IMR-90 (cell line): ENCODE results near the gene RAP1GAP2.

ENCODE experiments used
- BHLHE40 ChIP-seq: fragments of 150-350 bp; IDR thresholded peaks from 2 replicates; pipeline ENCODE4 v1.6.1; 2016; ENCODE audit warnings: mild to moderate bottlenecking, low read depth, low read length
- FOS ChIP-seq: fragments of 150-350 bp; IDR thresholded peaks from 2 replicates; pipeline ENCODE4 v1.6.1; 2016; ENCODE audit warnings: low read depth, low read length
- MAZ ChIP-seq: IDR thresholded peaks from 2 replicates; pipeline ENCODE4 v1.6.1; 2012; ENCODE audit warnings: low read depth, mild to moderate bottlenecking, low read length, improper control_type of control experiment, moderate library complexity, borderline replicate concordance
- MXI1 ChIP-seq: IDR thresholded peaks from 2 replicates; pipeline ENCODE4 v1.6.1; 2012; ENCODE audit warnings: low read depth, mild to moderate bottlenecking, low read length, moderate library complexity, borderline replicate concordance
- POLR2A ChIP-seq: IDR thresholded peaks from 2 replicates; pipeline ENCODE4 v1.6.1; 2012; ENCODE audit warnings: mild to moderate bottlenecking, low read depth, low read length
- RAD21 ChIP-seq: IDR thresholded peaks from 2 replicates; pipeline ENCODE4 v1.6.1; 2012; ENCODE audit warnings: low read length, improper control_type of control experiment
- RCOR1 ChIP-seq: IDR thresholded peaks from 2 replicates; pipeline ENCODE4 v1.6.1; 2012; ENCODE audit warnings: mild to moderate bottlenecking, low read length, improper control_type of control experiment; ENCODE audit not compliant: insufficient replicate concordance
- SMC3 ChIP-seq: fragments of 150-350 bp; IDR thresholded peaks from 2 replicates; pipeline ENCODE4 v1.6.1; 2016; ENCODE audit warnings: low read depth, mild to moderate bottlenecking, antibody characterized with exemption, low read length, moderate library complexity
- TF ChIP-seq, protein P1 (sequence below): conservative IDR thresholded peaks from 2 replicates; pipeline ENCODE4 v1.5.1; 2012; ENCODE audit warnings: mild to moderate bottlenecking, low read depth, low read length, improper control_type of control experiment
- TF ChIP-seq, protein P2 (sequence below): fragments of 150-350 bp; IDR thresholded peaks from 2 replicates; pipeline ENCODE4 v1.6.1; 2016; ENCODE audit warnings: low read depth, mild to moderate bottlenecking, low read length, moderate library complexity, borderline replicate concordance

DNA sequence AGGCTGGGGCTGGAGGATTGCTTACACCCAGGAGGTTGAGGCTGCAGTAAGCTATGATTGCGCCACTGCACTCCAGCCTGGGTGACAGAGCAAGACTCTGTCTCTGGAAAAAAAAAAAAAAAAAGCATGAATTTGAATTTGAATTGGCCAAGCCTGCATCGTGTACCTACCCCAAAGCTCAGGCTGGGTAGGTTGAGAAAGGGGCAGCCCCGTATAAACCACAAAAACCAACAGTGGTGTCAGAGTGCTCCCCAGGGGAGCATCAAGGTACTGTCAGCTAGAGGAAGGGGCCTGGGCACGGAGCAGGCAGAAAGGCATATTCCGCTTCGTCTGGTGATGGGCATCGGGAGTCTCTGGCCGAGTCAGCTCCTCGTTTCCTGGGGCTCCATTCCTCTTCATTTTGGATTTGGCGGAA, 40.9 kb downstream of the RAP1GAP2 start:
- TF ChIP-seq SMC3 (no peak), RCOR1 (no peak), POLR2A (no peak), BHLHE40 (no peak), MXI1 (no peak), RAD21 (no peak), FOS (no peak), MAZ (no peak)
- TF ChIP-seq, protein P1, sequence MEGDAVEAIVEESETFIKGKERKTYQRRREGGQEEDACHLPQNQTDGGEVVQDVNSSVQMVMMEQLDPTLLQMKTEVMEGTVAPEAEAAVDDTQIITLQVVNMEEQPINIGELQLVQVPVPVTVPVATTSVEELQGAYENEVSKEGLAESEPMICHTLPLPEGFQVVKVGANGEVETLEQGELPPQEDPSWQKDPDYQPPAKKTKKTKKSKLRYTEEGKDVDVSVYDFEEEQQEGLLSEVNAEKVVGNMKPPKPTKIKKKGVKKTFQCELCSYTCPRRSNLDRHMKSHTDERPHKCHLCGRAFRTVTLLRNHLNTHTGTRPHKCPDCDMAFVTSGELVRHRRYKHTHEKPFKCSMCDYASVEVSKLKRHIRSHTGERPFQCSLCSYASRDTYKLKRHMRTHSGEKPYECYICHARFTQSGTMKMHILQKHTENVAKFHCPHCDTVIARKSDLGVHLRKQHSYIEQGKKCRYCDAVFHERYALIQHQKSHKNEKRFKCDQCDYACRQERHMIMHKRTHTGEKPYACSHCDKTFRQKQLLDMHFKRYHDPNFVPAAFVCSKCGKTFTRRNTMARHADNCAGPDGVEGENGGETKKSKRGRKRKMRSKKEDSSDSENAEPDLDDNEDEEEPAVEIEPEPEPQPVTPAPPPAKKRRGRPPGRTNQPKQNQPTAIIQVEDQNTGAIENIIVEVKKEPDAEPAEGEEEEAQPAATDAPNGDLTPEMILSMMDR: no peak
- TF ChIP-seq, protein P2, sequence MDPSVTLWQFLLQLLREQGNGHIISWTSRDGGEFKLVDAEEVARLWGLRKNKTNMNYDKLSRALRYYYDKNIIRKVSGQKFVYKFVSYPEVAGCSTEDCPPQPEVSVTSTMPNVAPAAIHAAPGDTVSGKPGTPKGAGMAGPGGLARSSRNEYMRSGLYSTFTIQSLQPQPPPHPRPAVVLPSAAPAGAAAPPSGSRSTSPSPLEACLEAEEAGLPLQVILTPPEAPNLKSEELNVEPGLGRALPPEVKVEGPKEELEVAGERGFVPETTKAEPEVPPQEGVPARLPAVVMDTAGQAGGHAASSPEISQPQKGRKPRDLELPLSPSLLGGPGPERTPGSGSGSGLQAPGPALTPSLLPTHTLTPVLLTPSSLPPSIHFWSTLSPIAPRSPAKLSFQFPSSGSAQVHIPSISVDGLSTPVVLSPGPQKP: no peak
